ENCODE results near the gene CLSTN1. TPM values are rescaled to one million over a fixed set of nuclear protein-coding genes. Genes with fewer than 3 reads are reported as not detected.

Gene CLSTN1
- total RNA-seq, 1 donor from 2014 or later, result 48.8 TPM

GRCh38 chr1:9687120-9687873 lies 136.5 kb downstream of the CLSTN1 start:
- intact Hi-C loops (cut with DNase I), result no loop called here
- DNase-seq, result peak; percentile 59
- ATAC-seq (ENCODE audit: poor library complexity), result peak; percentile 42

DNA sequence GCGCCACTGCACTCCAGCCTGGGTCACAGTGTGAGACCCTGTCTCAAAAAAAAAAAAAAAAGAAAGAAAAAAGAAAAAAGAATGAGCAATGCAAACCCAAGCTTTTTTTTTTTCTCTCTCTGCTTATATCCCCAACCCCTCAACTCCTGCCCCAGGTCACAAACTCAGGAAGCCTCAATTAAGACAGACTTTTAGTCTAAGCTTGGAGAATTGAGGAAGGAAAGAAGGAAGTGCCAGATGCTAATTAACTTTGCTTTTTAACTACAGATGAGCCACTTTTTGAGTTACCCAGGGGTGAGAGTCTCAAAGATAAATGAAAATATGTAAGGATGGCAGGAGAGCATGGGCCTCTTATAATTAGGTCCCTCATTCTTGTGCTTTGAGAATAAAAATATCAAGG lies 139.0 kb downstream of the CLSTN1 start:
- intact Hi-C loops (cut with DNase I), result no loop called here
- ATAC-seq (ENCODE audit: poor library complexity) (no peak), DNase-seq (no peak)

- intact Hi-C loops (cut with DNase I), result no loop called here
- no peak for DNase-seq
- no peak for ATAC-seq (ENCODE audit: poor library complexity)
These were observed 142.9 kb downstream of the CLSTN1 start for GRCh38 chr1:9680828-9681227.

DNA sequence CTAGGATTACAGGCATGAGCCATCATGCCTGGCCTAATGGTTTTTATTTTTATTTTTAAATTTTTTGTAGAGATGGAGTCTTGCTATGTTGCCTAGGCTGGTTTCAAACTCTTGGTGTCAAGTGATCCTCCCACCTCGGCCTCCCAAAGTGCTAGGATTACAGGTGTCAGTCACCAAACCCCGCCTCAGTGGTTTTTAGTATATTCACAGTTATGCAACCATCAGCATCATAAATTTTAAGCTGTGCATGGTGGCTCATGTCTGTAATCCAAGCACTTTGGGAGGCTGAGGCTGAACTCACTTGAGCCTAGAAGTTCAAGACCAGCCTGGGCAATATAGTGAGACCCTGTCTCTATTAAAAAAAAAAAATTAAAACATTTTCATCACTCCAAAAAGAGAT lies 143.7 kb downstream of the CLSTN1 start:
- DNase-seq, result no peak
- intact Hi-C loops (cut with DNase I), result no loop called here
- no peak for ATAC-seq (ENCODE audit: poor library complexity)

Other genes with a start within 250 kb of the CLSTN1 start
- gene TMEM201, start 235.1 kb downstream of the CLSTN1 start, total RNA-seq, result 17.2 TPM
- gene PIK3CD, start 172.2 kb downstream of the CLSTN1 start, total RNA-seq, result 3.3 TPM
- gene CTNNBIP1, start 86.3 kb upstream of the CLSTN1 start, total RNA-seq, result 58.1 TPM
- gene LZIC, start 119.4 kb upstream of the CLSTN1 start, total RNA-seq, result 33.2 TPM
- 22.9 TPM for gene NMNAT1, start 119.5 kb upstream of the CLSTN1 start, total RNA-seq
- 30.2 TPM for gene RBP7, start 173.3 kb upstream of the CLSTN1 start, total RNA-seq
- 74.3 TPM for gene UBE4B, start 209.0 kb upstream of the CLSTN1 start, total RNA-seq

Measured in Right ventricle myocardium superior (tissue), 1 donor.